ENCODE data around the gene CRTAC1. TPM values are rescaled to one million over a fixed set of nuclear protein-coding genes. Genes with fewer than 3 reads are reported as not detected.

CRTAC1 gene
- total RNA-seq, 2 donors from 2014 or later = 22.9 to 24.5 TPM

- intact Hi-C loops (cut with DNase I) = no loop called here
These were observed 119.8 kb downstream of the CRTAC1 start for GRCh38 chr10:97910661-97911060.

GRCh38 chr10:97907830-97908229, 122.6 kb downstream of the CRTAC1 start:
- no peak for DNase-seq (ENCODE audit: low spot score)

More at GRCh38 chr10:97910661-97911060, 119.8 kb downstream of the CRTAC1 start:
- DNase-seq (ENCODE audit: low spot score) = no peak

GRCh38 chr10:97907211-97907610, 123.2 kb downstream of the CRTAC1 start:
- no peak for DNase-seq (ENCODE audit: low spot score)
- intact Hi-C loops (cut with DNase I) = no loop called here

More at GRCh38 chr10:97907830-97908229, 122.6 kb downstream of the CRTAC1 start:
- intact Hi-C loops (cut with DNase I) = loop anchor here in 1 of 2 donors (2.0 kb wide), 1 partner anchor 123 kb away; the partner anchor contains the start of gene CRTAC1

- DNase-seq (ENCODE audit: low spot score) = no peak
These were observed 125.1 kb downstream of the CRTAC1 start for GRCh38 chr10:97905276-97905675.

GRCh38 chr10:97904576-97904975, 125.8 kb downstream of the CRTAC1 start:
- intact Hi-C loops (cut with DNase I) = no loop called here
- DNase-seq (ENCODE audit: low spot score) = no peak

More at GRCh38 chr10:97905276-97905675, 125.1 kb downstream of the CRTAC1 start:
- intact Hi-C loops (cut with DNase I) = no loop called here

GRCh38 chr10:97904018-97904381, 126.4 kb downstream of the CRTAC1 start:
- DNase-seq (ENCODE audit: low spot score) = no peak
- intact Hi-C loops (cut with DNase I) = no loop called here

- intact Hi-C loops (cut with DNase I) = no loop called here
- DNase-seq (ENCODE audit: low spot score) = no peak
These were observed 127.0 kb downstream of the CRTAC1 start for GRCh38 chr10:97903128-97904017.

- intact Hi-C loops (cut with DNase I) = no loop called here
- DNase-seq (ENCODE audit: low spot score) = no peak
These were observed 129.0 kb downstream of the CRTAC1 start for GRCh38 chr10:97901381-97901780.

- intact Hi-C loops (cut with DNase I) = no loop called here
- no peak for DNase-seq (ENCODE audit: low spot score)
These were observed 132.0 kb downstream of the CRTAC1 start for GRCh38 chr10:97898429-97898828.

GRCh38 chr10:97896756-97897358, 133.6 kb downstream of the CRTAC1 start:
- intact Hi-C loops (cut with DNase I) = no loop called here
- no peak for DNase-seq (ENCODE audit: low spot score)

- intact Hi-C loops (cut with DNase I) = no loop called here
- DNase-seq (ENCODE audit: low spot score) = no peak
These were observed 134.5 kb downstream of the CRTAC1 start for GRCh38 chr10:97895915-97896314.

- no peak for DNase-seq (ENCODE audit: low spot score)
- intact Hi-C loops (cut with DNase I) = no loop called here
These were observed 135.3 kb downstream of the CRTAC1 start for GRCh38 chr10:97895084-97895483.

- DNase-seq (ENCODE audit: low spot score) = no peak
- intact Hi-C loops (cut with DNase I) = no loop called here
These were observed 136.3 kb downstream of the CRTAC1 start for GRCh38 chr10:97894092-97894491.

GRCh38 chr10:97892939-97893338, 137.5 kb downstream of the CRTAC1 start:
- DNase-seq (ENCODE audit: low spot score) = no peak
- intact Hi-C loops (cut with DNase I) = no loop called here

GRCh38 chr10:97892506-97892905, 137.9 kb downstream of the CRTAC1 start:
- intact Hi-C loops (cut with DNase I) = no loop called here
- DNase-seq (ENCODE audit: low spot score) = no peak

- no peak for DNase-seq (ENCODE audit: low spot score)
- intact Hi-C loops (cut with DNase I) = no loop called here
These were observed 138.8 kb downstream of the CRTAC1 start for GRCh38 chr10:97891497-97892167.

GRCh38 chr10:97889461-97890265, 140.8 kb downstream of the CRTAC1 start:
- no peak for DNase-seq (ENCODE audit: low spot score)
- intact Hi-C loops (cut with DNase I) = no loop called here

- intact Hi-C loops (cut with DNase I) = no loop called here
- no peak for DNase-seq (ENCODE audit: low spot score)
These were observed 141.7 kb downstream of the CRTAC1 start for GRCh38 chr10:97888641-97889262.

GRCh38 chr10:97888134-97888533, 142.3 kb downstream of the CRTAC1 start:
- intact Hi-C loops (cut with DNase I) = no loop called here
- DNase-seq (ENCODE audit: low spot score) = no peak

Data from posterior vena cava (tissue), 2 donors.